GM23338 (cell line): ENCODE results near the gene HBA1.

ENCODE experiments used
- CREB1 ChIP-seq: fragments of 250-450 bp; sonication (Bioruptor Pico); IDR thresholded peaks from 2 replicates; pipeline ENCODE4 v1.5.0; 2020; ENCODE audit warnings: low read depth, mild to moderate bottlenecking, moderate library complexity
- CTCF ChIP-seq, 2 experiments: fragments of 200-600 bp in 1 of 2; sonication (generic) in 1 of 2; conservative IDR thresholded peaks; 2 replicates each; pipeline versions ENCODE4 v1.5.1 to v1.6.1; 2016 to 2017; ENCODE audit warnings: antibody characterized with exemption in 2 of 2, low read depth in 2 of 2, mild to moderate bottlenecking in 2 of 2, moderate library complexity in 1 of 2
- EZH2 ChIP-seq: fragments of 200-600 bp; sonication (generic); IDR thresholded peaks from one replicate; pipeline ENCODE4 v1.8.0; 2017; ENCODE audit warnings: antibody characterized with exemption, mild to moderate bottlenecking, low read depth; ENCODE audit not compliant: unreplicated experiment
- EZH2phosphoT487 ChIP-seq: fragments of 200-600 bp; sonication (generic); IDR thresholded peaks from one replicate; pipeline ENCODE4 v1.8.1; 2018; ENCODE audit warnings: antibody characterized with exemption; ENCODE audit not compliant: unreplicated experiment
- NANOG ChIP-seq: IDR thresholded peaks from 2 replicates; pipeline ENCODE4 v1.6.1; 2016; ENCODE audit warnings: antibody characterized with exemption, borderline replicate concordance
- POLR2AphosphoS5 ChIP-seq: IDR thresholded peaks from 2 replicates; pipeline ENCODE4 v1.6.1; 2016; ENCODE audit warnings: antibody characterized with exemption, low read depth
- REST ChIP-seq: IDR thresholded peaks from one replicate; pipeline ENCODE4 v1.6.1; 2018; ENCODE audit warnings: antibody characterized with exemption; ENCODE audit not compliant: unreplicated experiment

- TF ChIP-seq POLR2AphosphoS5 (no peak), CTCF (conservative IDR thresholded peaks at IDR 0.05; ENCODE audit: low read depth in 2 of 2) (no peak), EZH2phosphoT487 (no peak), EZH2 (no peak), REST (no peak), CREB1 (CRISPR knock-in tag) (no peak), NANOG (no peak)
Measured at GRCh38 chr16:185691-186090, 9.2 kb downstream of the HBA1 start.
